SK-N-SH (cell line): ENCODE data around the gene SURF4. TPM values are rescaled to one million over a fixed set of nuclear protein-coding genes. Genes with fewer than 3 reads are reported as not detected.

Experiments used
- CTCF ChIA-PET: fragments of 300-600, 350-600 bp; formaldehyde crosslinking; extraction: SDS; loops from one replicate; lab custom pipeline; 2021; lab: Yijun Ruan, JAX
- POLR2A ChIA-PET: fragments of 350-600 bp; sonication (Branson Sonifier 250); formaldehyde crosslinking; extraction: SDS; loops from one replicate; lab custom pipeline; 2020; ENCODE audit warnings: antibody characterized with exemption, inconsistent platforms; lab: Yijun Ruan, JAX
- DNase-seq: peaks from one replicate; pipeline ENCODE4 v3.0.0; 2012
- H2AFZ ChIP-seq: fragments of 200-600 bp; sonication (generic); 2 replicates; pipeline ENCODE4 v1.8.1; 2016; ENCODE audit warnings: antibody characterized with exemption, mild to moderate bottlenecking, low read depth
- H3F3A ChIP-seq: fragments of 200-600 bp; sonication (generic); replicated peaks from 2 replicates; pipeline ENCODE3; 2016; ENCODE audit warnings: antibody characterized with exemption, mild to moderate bottlenecking; ENCODE audit not compliant: insufficient read depth
- H3K27ac ChIP-seq, 2 experiments: fragments of 200-500 bp in 1 of 2; fragments of 200-600 bp in 1 of 2; sonication (Bioruptor generic) in 1 of 2; sonication (generic), shearing (Covaris generic) in 1 of 2; 2 replicates each; pipeline versions ENCODE4 v1.5.1 to v1.6.1; 2014 to 2016; ENCODE audit warnings: low read depth in 2 of 2, inconsistent platforms in 1 of 2, low read length in 1 of 2, mild to moderate bottlenecking in 1 of 2, mixed read lengths in 1 of 2
- H3K27me3 ChIP-seq: fragments of 200-600 bp; sonication (generic), shearing (Covaris generic); 2 replicates; pipeline ENCODE4 v1.6.1; 2016; ENCODE audit warnings: mixed run types; ENCODE audit not compliant: insufficient read depth
- H3K36me3 ChIP-seq, 2 experiments: fragments of 200-500 bp in 1 of 2; fragments of 200-600 bp in 1 of 2; sonication (Bioruptor generic) in 1 of 2; sonication (generic) in 1 of 2; replicated peaks in 1 of 2; 2 replicates each; pipeline versions ENCODE3 to v1.5.1; 2014 to 2016; ENCODE audit warnings: low read length in 1 of 2, mild to moderate bottlenecking in 1 of 2; ENCODE audit not compliant: insufficient read depth in 2 of 2, control insufficient read depth in 1 of 2
- H3K4me1 ChIP-seq, 2 experiments: fragments of 200-500 bp in 1 of 2; fragments of 200-600 bp in 1 of 2; sonication (Bioruptor generic) in 1 of 2; sonication (generic), shearing (Covaris generic) in 1 of 2; 2 replicates each; pipeline versions ENCODE4 v1.5.1 to v1.6.1; 2014 to 2016; ENCODE audit warnings: low read depth in 1 of 2, low read length in 1 of 2, mixed run types in 1 of 2; ENCODE audit not compliant: insufficient read depth in 2 of 2, control insufficient read depth in 1 of 2
- H3K4me2 ChIP-seq: fragments of 200-600 bp; sonication (generic), shearing (Covaris generic); 2 replicates; pipeline ENCODE4 v1.6.1; 2017; ENCODE audit warnings: mixed run types
- H3K4me3 ChIP-seq, 2 experiments: fragments of 200-500 bp in 1 of 2; fragments of 200-600 bp in 1 of 2; sonication (Bioruptor generic) in 1 of 2; sonication (generic), shearing (Covaris generic) in 1 of 2; 2 replicates each; pipeline versions ENCODE4 v1.5.1 to v1.8.1; 2014 to 2016; ENCODE audit warnings: low read depth in 2 of 2, inconsistent platforms in 1 of 2, low read length in 1 of 2, mild to moderate bottlenecking in 1 of 2, mixed read lengths in 1 of 2, moderate library complexity in 1 of 2
- H3K79me2 ChIP-seq: fragments of 200-600 bp; sonication (generic); 2 replicates; pipeline ENCODE4 v1.8.1; 2017; ENCODE audit warnings: mild to moderate bottlenecking; ENCODE audit not compliant: insufficient read depth
- H3K9ac ChIP-seq: fragments of 200-600 bp; sonication (generic); 2 replicates; pipeline ENCODE4 v1.6.1; 2017; ENCODE audit warnings: mixed run types
- H3K9me2 ChIP-seq: fragments of 200-600 bp; sonication (generic); 2 replicates; pipeline ENCODE4 v1.6.1; 2017; ENCODE audit warnings: mixed run types
- H3K9me3 ChIP-seq: fragments of 200-600 bp; sonication (generic); 2 replicates; pipeline ENCODE4 v1.6.1; 2017; ENCODE audit warnings: mixed run types, mild to moderate bottlenecking, moderate library complexity
- H4K20me1 ChIP-seq: fragments of 200-600 bp; sonication (generic); 2 replicates; pipeline ENCODE4 v1.6.1; 2017; ENCODE audit warnings: mild to moderate bottlenecking, mixed run types; ENCODE audit not compliant: insufficient read depth
- CHD2 ChIP-seq: fragments of 150-350 bp; IDR thresholded peaks from 2 replicates; pipeline ENCODE4 v1.6.1; 2018; ENCODE audit warnings: low read length; ENCODE audit not compliant: partially characterized antibody
- GATA2 ChIP-seq: sonication (generic); formaldehyde crosslinking; IDR thresholded peaks from 2 replicates; pipeline ENCODE4 v1.5.0; 2020; ENCODE audit warnings: mild to moderate bottlenecking, missing genetic modification reagents
- JUND ChIP-seq: IDR thresholded peaks from 2 replicates; pipeline ENCODE4 v1.4.0; 2012
- NRF1 ChIP-seq: IDR thresholded peaks from 2 replicates; pipeline ENCODE4 v1.6.1; 2012; ENCODE audit warnings: low read depth, mild to moderate bottlenecking, low read length
- POLR2AphosphoS5 ChIP-seq: IDR thresholded peaks from 2 replicates; pipeline ENCODE4 v1.6.1; 2012; ENCODE audit warnings: low read depth, low read length
- RCOR1 ChIP-seq: fragments of 150-350 bp; IDR thresholded peaks from 2 replicates; pipeline ENCODE4 v1.6.1; 2017; ENCODE audit warnings: antibody characterized with exemption, low read length
- RFX5 ChIP-seq: IDR thresholded peaks from 2 replicates; pipeline ENCODE4 v1.6.1; 2012; ENCODE audit warnings: mild to moderate bottlenecking, improper control_type of control experiment, low read length
- RXRA ChIP-seq: IDR thresholded peaks from 2 replicates; pipeline ENCODE4 v1.4.0; 2012; ENCODE audit warnings: low read depth, mild to moderate bottlenecking, borderline replicate concordance
- WGBS: methylation state at CpG from one replicate; pipeline ENCODE4 v1.1.6; 2017; ENCODE audit warnings: low lambda C conversion rate; 5-methylcytosine and 5-hydroxymethylcytosine counted together
- polyA plus RNA-seq, 3 experiments: library from polyadenylated mRNA; depleted of rRNA; stranded (reverse); fragments of >200 nt; gene quantifications; 2 replicates each; pipeline ENCODE4 v1.2.3, GENCODE V29; 2012
- TF ChIP-seq, protein P1 (sequence below): IDR thresholded peaks from 2 replicates; pipeline ENCODE4; 2012
- TF ChIP-seq, protein P2 (sequence below): IDR thresholded peaks from 2 replicates; pipeline ENCODE4 v1.4.0; 2012; ENCODE audit warnings: low read depth, borderline replicate concordance
- TF ChIP-seq, protein P3 (sequence below): IDR thresholded peaks from 2 replicates; pipeline ENCODE4 v1.4.0; 2012; ENCODE audit warnings: low read depth
- TF ChIP-seq, protein P4 (sequence below): fragments of 150-350 bp; IDR thresholded peaks from 2 replicates; pipeline ENCODE4 v1.6.1; 2017; ENCODE audit warnings: antibody characterized with exemption, low read length, low read depth, borderline replicate concordance

Gene SURF4
- polyA plus RNA-seq, 1 of the 3 experiments (the other 2 are of a cell fraction): 165 TPM

DNA sequence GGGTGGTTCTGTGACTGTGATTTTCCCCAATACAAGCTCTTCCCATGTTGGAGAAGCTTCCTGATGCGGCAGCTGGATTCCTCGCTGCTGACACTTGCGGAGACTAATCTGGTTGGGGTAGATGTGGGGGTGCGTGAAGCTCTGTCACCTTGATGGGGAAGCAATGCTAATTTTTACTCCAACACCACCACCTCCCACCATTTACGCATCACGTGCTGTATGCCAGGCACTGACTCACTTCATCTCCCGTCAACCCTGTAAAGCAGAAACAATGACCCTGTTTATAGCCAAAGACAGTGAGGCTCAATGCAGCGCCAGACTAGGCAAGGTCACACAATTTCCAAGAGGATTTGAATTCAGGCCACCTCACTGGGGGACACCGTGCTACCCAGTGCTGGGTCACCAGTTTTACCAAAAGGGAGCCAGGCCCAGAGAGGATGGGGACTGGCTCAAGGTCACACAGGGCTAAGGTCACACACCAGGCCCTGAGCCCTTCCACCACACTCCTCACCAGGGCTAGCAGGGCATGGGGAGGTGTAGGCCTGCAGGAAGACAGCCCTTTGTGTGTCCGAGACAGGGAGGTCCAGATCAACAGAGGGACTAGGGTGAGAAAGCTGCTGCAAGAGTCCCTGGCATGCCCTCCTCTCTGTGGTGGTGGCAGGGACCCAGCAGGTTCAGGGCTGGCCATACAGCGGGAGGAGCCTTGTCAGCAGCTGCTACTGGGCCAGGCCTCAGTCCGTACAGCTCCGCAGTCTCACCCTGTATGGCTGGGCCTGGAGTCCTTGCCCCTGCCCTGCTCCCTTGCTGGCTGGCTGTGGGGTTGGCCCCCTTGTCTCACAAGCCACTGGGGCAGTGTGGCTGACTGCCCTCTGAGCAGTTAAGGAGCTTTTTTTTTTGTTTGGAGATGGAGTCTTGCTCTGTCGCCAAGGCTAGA lies 3.6 kb upstream of the SURF4 start:
- no peak overlapping the region for H3K9ac ChIP-seq
- no peaks in the 10 kb centered on the region for H3K36me3 ChIP-seq
- no peaks in the 10 kb centered on the region for H3K9me2 ChIP-seq
- H3K27me3 ChIP-seq: no peaks in the 10 kb centered on the region
- ChIA-PET POLR2A (no interaction called here), CTCF (interaction anchor here (0.6 to 0.7 kb wide), 2 partner anchors 104 to 107 kb away, joined by 3 read pairs; no protein-coding TSS in a partner anchor)
- no peak overlapping the region for H3K27ac ChIP-seq
- TF ChIP-seq RFX5: no peak
- H3K79me2 ChIP-seq: peaks cover 18% of the 10 kb centered on the region
- WGBS: 94% methylated on average over 12 of the region's 14 CpGs
- no peaks in the 10 kb centered on the region for H3K9me3 ChIP-seq
- no peak overlapping the region for H3K4me3 ChIP-seq
- peaks cover 0 to 5% of the 10 kb centered on the region in 2 experiments; a peak in 1 of 4 replicates for H3K4me1 ChIP-seq
- H4K20me1 ChIP-seq: peaks cover 9% of the 10 kb centered on the region
- peaks cover 9% of the 10 kb centered on the region for H3F3A ChIP-seq
- DNase-seq: no peak
- H2AFZ ChIP-seq: no peak overlapping the region
- H3K4me2 ChIP-seq: no peak overlapping the region

DNA sequence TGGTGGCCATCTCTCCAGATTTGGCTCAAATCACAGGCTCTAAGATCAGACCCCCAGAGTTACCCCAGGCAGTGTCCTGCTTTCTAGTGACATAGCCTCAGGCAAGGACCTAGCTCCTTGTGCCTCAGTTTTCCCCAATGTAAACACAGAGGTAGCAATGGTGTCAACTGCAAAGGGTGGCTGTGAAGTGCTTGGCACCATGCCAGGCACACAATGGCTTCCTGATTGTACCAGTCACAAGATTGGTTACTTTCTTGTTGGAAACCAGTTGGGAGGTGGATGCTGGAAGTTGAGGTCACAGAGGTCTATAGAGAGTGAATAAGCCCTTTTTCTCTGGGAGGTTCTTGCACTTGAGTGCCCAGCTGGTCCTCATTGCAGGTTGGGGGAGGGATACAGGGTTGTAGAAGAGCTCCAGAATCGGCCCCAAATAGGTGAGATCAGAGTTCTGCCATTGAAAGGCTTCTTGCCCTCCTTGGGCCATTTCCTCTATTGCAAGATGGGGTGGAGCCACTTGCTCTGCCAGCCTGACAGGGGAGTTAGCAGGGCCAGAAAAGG lies 2.6 kb upstream of the SURF4 start:
- H3K9me2 ChIP-seq: no peaks in the 10 kb centered on the region
- DNase-seq: no peak
- POLR2A ChIA-PET: interaction anchor here (0.6 kb wide), 1 partner anchor 12 kb away, joined by 3 read pairs; no protein-coding TSS in a partner anchor
- peaks cover 9% of the 10 kb centered on the region for H3F3A ChIP-seq
- WGBS: 100% methylated on average over 1 of the region's 1 CpG
- TF ChIP-seq, protein P1, sequence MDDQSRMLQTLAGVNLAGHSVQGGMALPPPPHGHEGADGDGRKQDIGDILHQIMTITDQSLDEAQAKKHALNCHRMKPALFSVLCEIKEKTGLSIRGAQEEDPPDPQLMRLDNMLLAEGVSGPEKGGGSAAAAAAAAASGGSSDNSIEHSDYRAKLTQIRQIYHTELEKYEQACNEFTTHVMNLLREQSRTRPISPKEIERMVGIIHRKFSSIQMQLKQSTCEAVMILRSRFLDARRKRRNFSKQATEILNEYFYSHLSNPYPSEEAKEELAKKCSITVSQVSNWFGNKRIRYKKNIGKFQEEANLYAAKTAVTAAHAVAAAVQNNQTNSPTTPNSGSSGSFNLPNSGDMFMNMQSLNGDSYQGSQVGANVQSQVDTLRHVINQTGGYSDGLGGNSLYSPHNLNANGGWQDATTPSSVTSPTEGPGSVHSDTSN: no peak
- TF ChIP-seq GATA2 (CRISPR knock-in tag) (no peak), JUND (no peak), POLR2AphosphoS5 (no peak), RXRA (no peak), CHD2 (no peak), NRF1 (no peak), RCOR1 (no peak)
- TF ChIP-seq, protein P2, sequence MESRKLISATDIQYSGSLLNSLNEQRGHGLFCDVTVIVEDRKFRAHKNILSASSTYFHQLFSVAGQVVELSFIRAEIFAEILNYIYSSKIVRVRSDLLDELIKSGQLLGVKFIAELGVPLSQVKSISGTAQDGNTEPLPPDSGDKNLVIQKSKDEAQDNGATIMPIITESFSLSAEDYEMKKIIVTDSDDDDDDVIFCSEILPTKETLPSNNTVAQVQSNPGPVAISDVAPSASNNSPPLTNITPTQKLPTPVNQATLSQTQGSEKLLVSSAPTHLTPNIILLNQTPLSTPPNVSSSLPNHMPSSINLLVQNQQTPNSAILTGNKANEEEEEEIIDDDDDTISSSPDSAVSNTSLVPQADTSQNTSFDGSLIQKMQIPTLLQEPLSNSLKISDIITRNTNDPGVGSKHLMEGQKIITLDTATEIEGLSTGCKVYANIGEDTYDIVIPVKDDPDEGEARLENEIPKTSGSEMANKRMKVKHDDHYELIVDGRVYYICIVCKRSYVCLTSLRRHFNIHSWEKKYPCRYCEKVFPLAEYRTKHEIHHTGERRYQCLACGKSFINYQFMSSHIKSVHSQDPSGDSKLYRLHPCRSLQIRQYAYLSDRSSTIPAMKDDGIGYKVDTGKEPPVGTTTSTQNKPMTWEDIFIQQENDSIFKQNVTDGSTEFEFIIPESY: no peak
- TF ChIP-seq, protein P3, sequence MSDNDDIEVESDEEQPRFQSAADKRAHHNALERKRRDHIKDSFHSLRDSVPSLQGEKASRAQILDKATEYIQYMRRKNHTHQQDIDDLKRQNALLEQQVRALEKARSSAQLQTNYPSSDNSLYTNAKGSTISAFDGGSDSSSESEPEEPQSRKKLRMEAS: no peak
- TF ChIP-seq, protein P4, sequence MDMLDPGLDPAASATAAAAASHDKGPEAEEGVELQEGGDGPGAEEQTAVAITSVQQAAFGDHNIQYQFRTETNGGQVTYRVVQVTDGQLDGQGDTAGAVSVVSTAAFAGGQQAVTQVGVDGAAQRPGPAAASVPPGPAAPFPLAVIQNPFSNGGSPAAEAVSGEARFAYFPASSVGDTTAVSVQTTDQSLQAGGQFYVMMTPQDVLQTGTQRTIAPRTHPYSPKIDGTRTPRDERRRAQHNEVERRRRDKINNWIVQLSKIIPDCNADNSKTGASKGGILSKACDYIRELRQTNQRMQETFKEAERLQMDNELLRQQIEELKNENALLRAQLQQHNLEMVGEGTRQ: no peak
- TF ChIP-seq, all 33 proteins: peak for 0
- no peaks in the 10 kb centered on the region for H3K9me3 ChIP-seq
- H3K4me1 ChIP-seq: peaks cover 5 to 7% of the 10 kb centered on the region in 2 experiments; a peak in 2 of 4 replicates
- no peaks in the 10 kb centered on the region for H3K27me3 ChIP-seq
- H3K9ac ChIP-seq: no peak overlapping the region
- peaks cover 27% of the 10 kb centered on the region for H3K79me2 ChIP-seq
- H3K4me2 ChIP-seq: no peak overlapping the region
- H4K20me1 ChIP-seq: peaks cover 17% of the 10 kb centered on the region
- H3K27ac ChIP-seq: no peak overlapping the region
- no peak overlapping the region for H3K4me3 ChIP-seq
- peaks cover 0 to 5% of the 10 kb centered on the region in 2 experiments for H3K36me3 ChIP-seq
- CTCF ChIA-PET: interaction anchor here (1.7 kb wide), 1 partner anchor 108 kb away, joined by 5 read pairs; no protein-coding TSS in a partner anchor
- no peak overlapping the region for H2AFZ ChIP-seq
